Sigmoid colon (tissue), 3 donors: Measurements from ENCODE around the gene UNKL.

Experiments
- POLR2A ChIP-seq, 2 donors: fragments of 450-650 bp; IDR thresholded peaks; one replicate each; pipeline ENCODE4 v1.6.1; 2016; ENCODE audit warnings: antibody characterized with exemption in 2 of 2, mild to moderate bottlenecking in 2 of 2, moderate library complexity in 2 of 2
- TF ChIP-seq, protein P1 (sequence below), 4 experiments: fragments of 450-650 bp in 3 of 4; fragments of 200-600 bp in 1 of 4; IDR thresholded peaks; one replicate each; pipeline ENCODE4 v1.5.1; 2016 to 2019; ENCODE audit warnings: antibody characterized with exemption in 4 of 4, mild to moderate bottlenecking in 3 of 4, moderate library complexity in 2 of 4

DNA sequence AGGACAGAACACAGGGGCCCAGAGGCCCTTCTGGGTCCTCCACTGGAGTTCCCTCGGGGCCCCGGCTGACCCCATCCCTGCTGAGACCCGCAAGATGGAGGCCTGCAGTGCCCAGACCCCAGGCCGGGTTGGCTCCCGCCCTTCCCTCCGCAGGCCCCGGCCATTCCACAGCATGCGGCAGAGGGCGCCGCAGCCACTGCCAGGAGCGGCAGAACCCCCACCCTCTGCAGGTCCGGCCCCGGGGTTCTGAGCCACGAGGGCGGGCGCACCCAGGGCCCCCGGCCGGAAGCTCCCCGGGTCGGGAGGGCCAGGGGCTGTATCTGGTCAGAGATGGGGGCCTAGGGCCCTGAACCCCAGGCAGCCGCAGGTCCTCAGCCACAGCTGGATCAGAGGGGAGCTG lies 14.0 kb upstream of the UNKL start:
- TF ChIP-seq, protein P1, sequence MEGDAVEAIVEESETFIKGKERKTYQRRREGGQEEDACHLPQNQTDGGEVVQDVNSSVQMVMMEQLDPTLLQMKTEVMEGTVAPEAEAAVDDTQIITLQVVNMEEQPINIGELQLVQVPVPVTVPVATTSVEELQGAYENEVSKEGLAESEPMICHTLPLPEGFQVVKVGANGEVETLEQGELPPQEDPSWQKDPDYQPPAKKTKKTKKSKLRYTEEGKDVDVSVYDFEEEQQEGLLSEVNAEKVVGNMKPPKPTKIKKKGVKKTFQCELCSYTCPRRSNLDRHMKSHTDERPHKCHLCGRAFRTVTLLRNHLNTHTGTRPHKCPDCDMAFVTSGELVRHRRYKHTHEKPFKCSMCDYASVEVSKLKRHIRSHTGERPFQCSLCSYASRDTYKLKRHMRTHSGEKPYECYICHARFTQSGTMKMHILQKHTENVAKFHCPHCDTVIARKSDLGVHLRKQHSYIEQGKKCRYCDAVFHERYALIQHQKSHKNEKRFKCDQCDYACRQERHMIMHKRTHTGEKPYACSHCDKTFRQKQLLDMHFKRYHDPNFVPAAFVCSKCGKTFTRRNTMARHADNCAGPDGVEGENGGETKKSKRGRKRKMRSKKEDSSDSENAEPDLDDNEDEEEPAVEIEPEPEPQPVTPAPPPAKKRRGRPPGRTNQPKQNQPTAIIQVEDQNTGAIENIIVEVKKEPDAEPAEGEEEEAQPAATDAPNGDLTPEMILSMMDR (IDR thresholded peaks at IDR 0.05), result no peak
- no peak for TF ChIP-seq POLR2A (IDR thresholded peaks at IDR 0.05)
